GM12874 (cell line): ENCODE results near the gene SDC3.

ENCODE experiments used
- TF ChIP-seq, protein P1 (sequence below): IDR thresholded peaks from 2 replicates; pipeline ENCODE4 v1.5.1; 2011; ENCODE audit warnings: low read depth, mild to moderate bottlenecking, control low read depth, low read length, moderate library complexity; ENCODE audit not compliant: insufficient read depth

SDC3 gene

DNA sequence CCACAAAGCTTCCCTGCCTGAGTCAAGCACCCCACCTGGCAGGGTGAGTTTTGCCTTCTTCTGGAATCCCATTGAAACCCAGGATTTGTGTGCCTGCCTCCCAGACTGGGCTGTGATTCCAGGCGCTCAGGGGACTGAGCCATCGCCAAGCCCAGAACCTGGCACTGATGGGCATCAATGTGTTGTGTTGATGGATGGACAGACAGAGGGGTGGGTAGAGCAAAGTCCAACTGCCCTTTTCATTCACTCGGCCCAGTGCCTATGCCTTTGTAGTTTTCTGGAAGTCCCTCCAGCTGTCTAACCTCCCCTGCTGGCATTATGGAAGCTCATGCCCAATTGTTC, 85.0 kb downstream of the SDC3 start:
- TF ChIP-seq, protein P1, sequence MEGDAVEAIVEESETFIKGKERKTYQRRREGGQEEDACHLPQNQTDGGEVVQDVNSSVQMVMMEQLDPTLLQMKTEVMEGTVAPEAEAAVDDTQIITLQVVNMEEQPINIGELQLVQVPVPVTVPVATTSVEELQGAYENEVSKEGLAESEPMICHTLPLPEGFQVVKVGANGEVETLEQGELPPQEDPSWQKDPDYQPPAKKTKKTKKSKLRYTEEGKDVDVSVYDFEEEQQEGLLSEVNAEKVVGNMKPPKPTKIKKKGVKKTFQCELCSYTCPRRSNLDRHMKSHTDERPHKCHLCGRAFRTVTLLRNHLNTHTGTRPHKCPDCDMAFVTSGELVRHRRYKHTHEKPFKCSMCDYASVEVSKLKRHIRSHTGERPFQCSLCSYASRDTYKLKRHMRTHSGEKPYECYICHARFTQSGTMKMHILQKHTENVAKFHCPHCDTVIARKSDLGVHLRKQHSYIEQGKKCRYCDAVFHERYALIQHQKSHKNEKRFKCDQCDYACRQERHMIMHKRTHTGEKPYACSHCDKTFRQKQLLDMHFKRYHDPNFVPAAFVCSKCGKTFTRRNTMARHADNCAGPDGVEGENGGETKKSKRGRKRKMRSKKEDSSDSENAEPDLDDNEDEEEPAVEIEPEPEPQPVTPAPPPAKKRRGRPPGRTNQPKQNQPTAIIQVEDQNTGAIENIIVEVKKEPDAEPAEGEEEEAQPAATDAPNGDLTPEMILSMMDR: no peak

DNA sequence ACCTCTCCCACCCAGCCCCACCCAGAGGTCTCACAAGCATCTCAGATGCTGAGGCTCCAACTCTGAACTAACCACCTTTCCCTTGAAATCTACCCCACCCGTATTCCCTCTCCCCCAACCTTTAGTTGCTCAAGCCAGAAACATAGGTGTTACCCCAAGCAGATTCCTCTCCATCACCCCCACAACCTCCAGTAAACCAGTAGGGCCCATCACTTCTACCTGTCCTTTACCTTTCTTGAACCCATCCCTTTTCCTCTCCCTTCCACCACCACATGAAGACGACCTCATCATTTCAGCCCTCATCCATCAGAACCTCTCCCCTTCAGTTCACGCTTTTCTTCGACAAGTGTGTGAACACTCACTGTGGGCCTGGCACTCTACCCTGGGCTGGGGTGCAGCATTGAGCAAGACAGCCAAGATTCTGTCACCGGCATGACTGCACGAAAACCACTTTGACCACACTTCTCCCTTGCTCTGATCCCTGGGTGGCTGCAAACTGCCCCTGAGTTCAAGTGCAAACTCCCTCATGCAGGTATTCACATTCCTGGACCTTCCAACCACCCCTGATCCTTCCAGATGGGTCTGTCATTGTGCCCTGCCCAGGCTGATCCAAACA, 85.5 kb downstream of the SDC3 start:
- TF ChIP-seq, protein P1: no peak

DNA sequence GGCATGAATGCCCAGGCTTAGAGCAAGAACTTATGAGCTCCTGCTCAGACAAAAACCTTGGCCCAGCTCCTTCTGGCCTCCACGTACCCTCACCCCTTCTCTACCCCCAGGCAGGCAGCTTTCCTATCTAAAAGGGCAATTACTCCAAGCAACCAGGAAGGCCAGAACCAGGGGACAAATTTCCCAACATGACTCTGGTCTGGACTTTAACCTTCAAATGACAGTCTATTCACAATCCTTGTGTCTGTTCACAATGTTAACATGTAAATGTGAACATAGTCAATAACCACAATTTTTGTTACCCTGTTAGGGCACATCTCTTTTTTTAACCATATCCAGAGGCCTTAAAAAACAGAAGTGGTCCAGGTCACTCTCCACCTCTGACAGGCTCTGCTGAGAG, 86.6 kb downstream of the SDC3 start:
- TF ChIP-seq, protein P1: no peak

DNA sequence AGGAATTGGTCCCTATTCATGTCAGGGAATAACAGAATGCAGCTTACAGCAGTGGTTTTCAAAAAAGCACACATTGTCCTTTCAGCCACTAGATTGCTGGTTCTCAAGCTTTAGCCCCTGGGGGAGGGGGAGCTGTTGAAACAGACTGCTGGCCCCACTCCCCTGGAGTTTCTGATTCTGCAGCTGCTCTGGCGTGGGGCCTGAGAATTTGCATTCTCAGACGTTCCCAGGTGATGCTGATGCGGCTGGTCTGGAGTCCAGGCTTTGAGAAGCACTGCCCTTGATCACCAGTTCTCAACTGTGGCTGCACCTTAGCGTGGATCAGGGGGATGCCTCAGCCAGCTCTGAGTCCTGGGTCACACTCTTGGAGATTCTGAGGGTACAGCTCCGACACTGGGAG, 88.3 kb downstream of the SDC3 start:
- TF ChIP-seq, protein P1: no peak
